GM19324 (cell line): ENCODE results near the gene TMEM191B.
"Not testable (repeated sequence)": the region's sequence is repeated elsewhere in the genome, so short reads cannot be mapped to it uniquely, and the experiment has no call there.

Source experiments
- ATAC-seq: cut with Tn5 transposase; IDR thresholded peaks from one replicate; pipeline ENCODE4 v1.9.1; 2021; ENCODE audit warnings: mild to moderate bottlenecking, moderate library complexity; ENCODE audit not compliant: unreplicated experiment, low FRiP score

The TMEM191B gene

DNA sequence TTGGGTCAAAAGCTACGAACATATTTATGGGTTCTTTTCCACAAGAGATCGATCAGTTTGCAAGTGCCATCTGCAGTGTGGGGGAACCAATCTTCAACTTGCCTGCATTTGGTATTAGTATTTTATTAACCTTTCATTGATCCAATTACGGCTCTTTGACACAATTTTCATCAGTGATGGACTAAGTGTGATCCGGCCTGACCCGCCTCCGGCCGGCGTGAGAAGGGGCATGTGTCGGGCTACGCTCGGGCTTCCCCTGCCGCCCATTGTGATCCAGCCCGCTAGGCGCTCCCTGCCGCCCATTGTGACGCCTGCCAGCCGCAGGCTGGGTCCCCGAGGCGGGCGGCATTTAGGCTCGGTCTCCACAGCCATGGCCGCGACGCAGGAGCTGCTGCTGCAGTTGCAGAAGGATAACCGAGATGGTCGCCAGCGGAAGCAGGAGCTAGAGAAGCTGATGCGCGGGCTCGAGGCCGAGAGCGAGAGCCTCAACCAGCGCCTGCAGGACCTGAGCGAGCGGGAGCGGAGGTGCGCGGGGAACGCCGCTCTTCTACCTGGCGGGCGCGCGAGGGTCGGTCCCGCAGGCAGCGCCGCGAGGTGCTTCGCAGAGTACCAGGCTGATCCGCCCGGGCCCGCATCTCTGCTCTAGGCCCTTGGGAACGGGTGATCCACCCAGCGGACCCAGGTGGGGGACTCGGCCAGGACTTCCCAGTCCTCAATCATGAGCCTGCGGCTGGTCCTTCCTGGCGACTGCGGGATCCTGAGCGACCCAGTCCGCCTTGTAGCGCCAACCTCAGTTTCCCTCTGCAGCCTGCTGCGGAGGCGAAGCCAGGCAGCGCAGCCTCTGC lies at the start of gene TMEM191B:
Gene TMEM191B, plus strand, starts transcription at position 51 of the 845 bp plus-strand sequence. Its CDS starts 179 bp downstream, at position 230.
- ATAC-seq = peak; percentile 54

DNA sequence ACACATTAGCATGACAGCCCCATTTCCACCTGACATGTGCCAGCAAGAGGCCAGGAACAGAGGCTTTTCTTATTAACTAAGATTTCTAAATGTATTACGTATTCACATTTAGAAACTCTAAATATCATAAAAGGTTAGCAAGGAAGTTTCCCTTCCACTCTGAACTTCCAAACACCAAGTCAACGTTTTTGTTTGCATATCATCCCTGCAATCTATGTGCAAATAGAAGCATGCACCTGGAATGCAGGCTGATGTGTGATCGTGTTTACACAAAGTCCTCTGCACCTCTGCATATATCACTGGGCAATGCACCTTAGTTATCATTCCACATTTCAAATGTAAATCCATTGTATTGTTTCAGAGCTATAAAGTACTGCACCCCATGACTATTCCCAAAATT lies 31.4 kb upstream of the TMEM191B start:
- not testable (repeated sequence) for ATAC-seq

DNA sequence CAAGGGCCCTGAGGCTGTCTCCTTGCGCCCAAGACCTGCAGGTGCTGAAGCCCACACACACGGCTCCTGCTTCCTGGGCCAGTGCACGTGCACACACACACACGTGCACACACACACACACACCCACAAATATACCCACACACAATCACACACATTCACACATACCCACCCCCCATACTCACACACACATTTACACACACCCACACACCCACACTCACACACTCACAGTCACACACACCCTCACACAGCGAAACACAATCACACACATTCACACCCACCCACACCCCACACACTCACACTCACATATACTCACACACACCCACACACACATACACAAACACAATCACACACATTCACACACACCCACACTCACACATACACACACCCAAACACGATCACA lies 16.3 kb upstream of the TMEM191B start:
- not testable (repeated sequence) for ATAC-seq

DNA sequence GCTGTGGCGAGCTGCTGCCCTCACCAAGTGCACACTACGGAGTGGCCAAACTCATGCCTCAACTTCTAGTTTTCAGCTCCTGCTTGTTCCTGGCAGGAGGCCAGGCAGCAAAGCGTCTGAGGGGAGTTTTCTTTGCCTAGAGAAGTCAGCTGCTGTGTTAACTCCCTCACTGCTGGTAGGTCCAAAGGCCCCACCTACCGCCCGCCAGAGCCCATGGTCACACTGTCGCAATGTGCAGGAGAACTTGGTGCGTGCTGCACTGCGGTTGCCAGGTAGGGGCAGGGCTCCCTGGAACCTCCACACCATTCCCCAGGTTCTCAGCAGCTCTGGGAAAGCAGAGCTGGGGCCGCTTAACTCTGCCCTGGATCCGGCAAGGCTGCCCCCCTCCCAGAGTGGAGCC lies 15.2 kb upstream of the TMEM191B start:
- ATAC-seq = not testable (repeated sequence)

DNA sequence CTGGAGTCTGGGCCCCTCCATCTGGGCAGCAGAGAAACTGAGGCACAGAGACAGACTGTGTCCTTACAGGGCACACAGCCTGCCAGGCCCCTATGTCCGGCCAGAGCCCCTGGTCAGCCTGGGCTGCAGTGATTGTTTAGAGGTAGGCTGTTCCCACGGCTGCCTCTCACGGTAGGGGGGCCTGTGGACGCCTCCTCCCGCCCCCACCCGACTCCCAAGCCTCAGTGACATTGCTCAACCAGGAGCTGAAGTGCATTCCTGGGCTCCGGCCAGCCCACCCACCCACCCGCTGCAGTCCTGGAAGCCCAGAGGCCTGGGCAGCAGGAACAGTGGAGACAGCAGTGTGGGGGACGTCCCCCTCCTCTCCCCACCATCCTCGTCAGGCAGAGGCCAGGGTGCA lies 14.1 kb upstream of the TMEM191B start:
- not testable (repeated sequence) for ATAC-seq

DNA sequence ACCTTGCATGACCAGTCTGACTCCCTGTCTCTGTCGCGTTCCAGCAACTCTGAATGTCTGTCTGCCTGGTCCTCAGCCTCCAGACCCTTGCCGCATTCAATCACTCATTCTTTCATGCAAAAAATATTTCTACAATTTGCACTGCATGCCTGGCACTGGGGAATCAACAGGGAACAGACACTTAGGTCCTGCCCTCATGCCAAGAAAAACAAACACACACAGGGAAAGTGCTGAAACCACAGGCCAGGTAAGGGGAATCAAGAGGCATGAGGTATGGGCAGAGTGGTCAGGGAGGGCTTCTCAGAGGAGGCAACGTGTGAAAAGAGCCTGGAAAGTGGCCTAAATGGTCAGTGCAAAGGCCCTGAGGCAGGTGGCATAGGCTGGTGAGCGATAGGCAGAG lies 9.5 kb upstream of the TMEM191B start, which contains the start of gene GGTLC3:
Gene GGTLC3, minus strand, starts transcription at position 101 of the 400 bp plus-strand sequence. CDS start 264 bp downstream, outside the sequence.
- ATAC-seq = not testable (repeated sequence)

DNA sequence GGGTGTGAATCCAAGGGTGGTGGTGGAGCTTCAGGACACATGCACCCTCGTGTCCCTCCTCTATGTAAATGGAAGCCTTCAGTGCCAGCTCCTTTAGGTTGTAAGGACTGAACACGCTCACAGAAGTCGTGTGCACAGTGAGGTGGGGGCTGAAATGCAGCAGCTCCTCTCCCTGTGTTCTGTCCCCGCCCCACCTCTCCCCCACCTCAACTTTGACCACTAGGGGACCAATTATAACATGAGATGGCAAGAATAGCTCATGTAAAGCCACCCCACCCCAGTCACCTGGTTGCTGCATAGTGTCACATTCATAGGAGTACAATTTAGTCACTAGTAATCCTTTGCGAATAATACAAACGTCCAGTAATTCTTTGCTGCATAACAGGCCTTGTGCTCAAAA lies 4.8 kb upstream of the TMEM191B start:
- not testable (repeated sequence) for ATAC-seq

DNA sequence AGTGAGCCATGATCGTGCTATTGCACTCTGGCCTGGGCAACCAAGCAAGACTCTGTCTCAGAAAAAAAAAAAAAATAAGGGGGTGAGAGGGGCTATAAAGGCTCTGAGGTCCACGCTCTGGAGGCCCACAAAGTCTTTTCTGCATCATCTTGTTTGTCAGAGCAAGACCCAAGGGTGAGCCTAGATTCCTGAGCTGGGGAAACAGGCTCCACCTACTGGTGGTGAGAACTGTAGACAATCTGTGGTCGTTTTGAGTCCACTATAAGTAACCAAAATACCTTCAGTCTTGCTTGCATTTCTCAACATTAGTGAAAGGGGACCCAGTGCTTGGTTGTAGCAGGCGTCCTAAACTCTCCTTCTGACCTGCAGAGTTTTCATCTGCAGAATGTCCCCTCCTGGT lies 4.3 kb upstream of the TMEM191B start:
- ATAC-seq = not testable (repeated sequence)

DNA sequence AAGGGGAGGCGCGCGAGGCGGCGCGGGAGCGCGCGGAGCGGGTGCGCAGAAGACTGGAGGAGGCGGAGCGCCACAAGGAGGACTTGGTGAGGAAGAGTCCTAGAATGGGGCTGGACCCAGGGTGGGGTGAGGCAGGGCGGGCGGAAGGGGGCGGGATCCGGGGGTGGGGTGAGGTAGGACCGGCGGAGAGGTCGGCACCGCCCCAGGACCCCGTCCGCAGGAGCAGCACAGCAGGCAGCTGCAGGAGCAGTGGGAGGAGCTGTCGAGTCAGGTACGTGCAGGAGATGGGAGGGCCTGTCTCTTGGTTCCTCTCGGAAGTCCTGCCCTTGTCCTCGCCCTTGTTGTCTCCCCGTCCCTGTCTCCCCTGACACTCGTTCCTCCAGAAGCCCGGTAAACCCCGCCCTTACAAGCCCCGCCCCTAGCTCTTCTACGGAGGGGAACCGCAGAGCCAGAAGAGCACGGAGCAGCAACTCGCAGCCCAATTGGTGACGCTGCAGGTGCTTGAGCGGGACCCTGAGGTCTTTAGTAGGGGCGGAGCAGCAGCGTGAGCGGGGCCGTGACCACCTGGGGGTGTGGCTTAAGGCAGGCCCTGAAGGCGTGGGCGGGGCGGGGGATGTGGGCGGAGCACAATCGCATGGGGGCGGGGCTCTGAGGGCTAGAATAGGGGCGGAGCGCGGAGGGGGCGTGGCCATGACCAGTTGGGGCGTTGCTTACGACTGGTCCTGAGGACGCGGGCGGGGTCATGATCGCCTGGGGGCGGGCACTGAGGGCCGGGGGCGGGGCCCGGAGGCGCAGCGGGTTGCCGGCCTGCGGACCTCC lies 1.2 kb downstream of the TMEM191B start:
- ATAC-seq = peak; percentile 80

DNA sequence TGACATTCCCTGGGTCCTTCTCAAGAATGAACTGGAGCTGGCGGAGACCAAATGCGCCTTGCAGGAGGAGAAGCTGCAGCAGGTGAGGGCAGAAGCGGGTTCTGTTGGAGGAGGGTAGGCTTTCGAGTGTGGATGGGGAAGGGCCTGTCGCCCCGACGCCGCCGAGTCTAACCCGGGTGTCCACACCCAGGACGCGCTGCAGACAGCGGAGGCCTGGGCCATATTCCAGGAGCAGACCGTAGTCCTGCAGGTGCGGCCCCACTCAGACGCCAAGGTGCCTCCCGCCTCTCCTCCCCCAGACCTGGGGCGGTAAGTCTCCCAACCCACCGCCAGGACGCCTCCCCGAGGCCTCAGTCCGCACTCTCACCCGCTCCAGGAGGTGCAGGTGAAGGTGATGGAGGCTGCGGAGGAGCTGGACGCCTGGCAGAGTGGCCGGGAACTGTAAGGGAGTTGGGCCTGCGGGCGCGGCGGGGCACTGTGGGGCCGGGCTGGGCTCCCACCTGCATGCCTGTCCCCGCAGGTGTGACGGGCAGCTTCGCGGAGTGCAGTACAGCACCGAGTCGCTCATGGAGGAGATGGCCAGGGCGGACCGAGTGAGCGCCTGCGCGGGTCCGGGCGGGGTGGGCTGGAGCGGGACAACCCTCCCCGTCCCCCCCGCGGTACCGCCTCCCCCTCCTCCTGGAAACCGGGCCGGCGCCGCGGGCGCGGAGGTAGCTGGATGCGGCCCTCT lies 2.0 kb downstream of the TMEM191B start:
- peak; percentile 30 for ATAC-seq

DNA sequence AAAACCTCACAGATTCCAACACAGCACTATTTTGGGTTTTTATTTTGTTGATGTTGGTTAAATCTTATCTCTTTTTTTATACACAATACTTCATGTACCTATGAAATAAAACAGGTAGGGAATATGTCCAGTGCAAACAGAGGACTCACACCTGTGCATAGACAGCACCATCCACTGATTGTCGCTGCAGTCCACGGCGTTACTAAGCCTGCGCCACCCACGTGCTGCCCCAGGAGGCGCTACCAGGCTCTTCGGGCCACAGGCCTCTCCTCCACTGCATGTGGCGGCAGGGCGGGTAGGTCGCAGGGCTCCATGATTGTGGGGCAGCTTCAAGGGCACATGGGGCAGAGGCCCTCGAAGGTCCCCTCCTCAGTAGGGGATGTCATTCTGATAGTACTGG lies 6.0 kb downstream of the TMEM191B start:
- ATAC-seq = not testable (repeated sequence)

DNA sequence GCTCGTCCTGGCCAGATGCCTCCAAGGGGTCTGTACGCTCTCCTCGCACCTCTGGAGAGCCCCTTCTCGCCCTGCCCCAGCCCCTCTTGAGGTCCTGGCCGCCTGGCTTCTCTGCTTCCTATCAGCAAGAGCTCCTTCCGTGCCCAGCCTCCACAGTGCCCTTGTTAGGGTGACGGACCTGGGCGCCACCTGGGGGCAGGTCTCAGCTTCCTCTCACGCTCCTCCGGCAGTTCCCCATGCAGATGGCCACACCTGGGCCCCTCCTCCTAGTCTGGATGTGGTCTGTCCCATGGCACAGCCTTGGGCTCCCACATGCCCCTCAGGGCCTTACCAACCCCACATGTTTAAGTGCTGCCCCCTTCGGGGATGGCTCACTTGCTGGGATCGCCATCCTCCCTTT lies 6.7 kb downstream of the TMEM191B start:
- not testable (repeated sequence) for ATAC-seq

DNA sequence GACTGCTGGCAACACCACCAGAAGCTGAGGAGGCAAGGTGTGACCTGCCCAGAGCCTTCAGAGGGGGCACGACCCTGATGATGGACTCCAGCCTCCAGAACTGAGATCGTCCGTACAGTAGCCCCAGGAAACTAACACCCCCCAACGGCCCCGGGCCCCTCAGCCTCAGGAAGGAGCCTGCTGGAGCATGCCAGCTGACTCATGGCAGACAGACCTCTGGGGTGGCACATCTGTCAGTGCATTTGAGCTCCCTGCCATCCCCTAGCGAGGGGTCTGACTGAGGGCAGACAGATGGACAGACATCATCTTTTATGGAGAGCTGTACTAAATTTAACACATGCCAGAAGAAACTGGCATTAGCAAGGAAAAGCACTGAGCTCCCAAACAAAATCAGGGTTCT lies 12.4 kb downstream of the TMEM191B start:
- not testable (repeated sequence) for ATAC-seq

DNA sequence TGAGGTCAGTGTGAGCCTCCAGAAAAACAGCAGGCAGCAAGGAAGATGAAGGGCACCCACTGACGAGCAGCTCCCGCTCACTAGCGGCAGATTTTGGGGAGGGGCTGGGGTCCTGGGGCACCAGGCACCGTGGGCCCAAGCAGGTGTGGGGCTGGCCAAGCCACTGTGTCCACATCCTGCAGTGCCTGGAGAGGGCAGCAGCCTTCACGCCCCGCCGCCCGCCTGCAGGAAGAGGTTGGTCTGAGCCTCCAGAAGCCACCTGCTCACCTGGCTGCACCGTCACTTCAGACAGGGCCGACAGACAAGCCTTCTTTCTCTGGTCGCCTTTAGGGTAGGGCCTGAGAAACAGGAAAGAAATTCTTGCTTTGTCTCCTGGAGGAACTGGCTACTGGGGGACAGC lies 15.8 kb downstream of the TMEM191B start:
- not testable (repeated sequence) for ATAC-seq

DNA sequence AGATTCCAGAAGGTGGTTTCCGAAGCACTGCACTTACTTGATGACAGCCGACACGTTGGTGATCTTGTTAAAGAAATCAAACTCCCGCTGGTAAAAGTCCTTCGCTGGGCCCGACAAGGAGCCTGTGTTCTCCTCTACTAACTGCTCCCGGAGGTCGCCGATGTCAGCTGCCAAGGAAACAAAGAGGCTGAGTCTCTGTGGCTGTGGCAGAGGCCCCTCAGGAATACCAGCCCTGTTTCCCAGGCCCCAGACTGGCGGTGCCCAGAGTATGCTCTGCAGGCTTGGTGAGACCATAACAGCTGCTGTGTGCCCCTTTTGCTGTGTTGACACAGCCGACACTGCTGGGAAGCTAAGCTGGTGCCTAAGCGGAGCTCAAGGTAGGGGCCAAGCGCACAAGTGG lies 17.0 kb downstream of the TMEM191B start:
- ATAC-seq = not testable (repeated sequence)

DNA sequence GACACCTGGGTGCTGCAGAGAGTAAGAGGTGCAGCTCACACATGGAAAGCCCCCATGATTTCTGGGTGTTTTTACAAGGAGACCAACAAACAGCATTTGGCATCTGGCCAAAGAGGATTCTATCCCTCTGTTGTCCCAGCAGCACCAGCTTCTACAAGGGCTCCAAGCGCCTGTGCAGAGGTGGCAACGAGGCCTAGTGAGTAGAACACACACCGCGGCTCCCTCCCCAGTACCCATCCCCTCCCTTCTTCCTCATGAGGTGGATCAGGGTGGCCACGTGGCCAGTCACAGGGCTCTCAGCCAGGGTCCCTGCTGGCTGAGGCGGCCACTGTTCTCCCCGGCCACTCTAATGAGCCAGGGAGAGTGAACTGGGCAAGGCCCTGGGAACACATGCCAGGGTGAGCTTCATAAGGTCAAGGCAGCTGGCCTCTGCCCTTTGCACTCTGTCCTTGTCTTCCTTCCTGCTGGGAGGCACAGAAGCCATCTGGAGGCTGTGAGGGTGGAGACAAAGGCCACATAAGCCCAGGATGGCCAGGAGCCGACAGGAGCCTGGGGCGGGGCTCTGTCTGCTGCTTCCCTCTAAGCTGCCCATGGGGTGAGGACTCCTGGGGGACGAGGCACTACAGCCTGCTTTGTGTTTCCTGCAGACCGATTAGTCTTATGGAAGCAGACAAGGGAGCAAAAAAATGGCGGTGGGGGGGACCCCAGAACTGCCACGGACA lies 22.0 kb downstream of the TMEM191B start:
- ATAC-seq = not testable (repeated sequence)

DNA sequence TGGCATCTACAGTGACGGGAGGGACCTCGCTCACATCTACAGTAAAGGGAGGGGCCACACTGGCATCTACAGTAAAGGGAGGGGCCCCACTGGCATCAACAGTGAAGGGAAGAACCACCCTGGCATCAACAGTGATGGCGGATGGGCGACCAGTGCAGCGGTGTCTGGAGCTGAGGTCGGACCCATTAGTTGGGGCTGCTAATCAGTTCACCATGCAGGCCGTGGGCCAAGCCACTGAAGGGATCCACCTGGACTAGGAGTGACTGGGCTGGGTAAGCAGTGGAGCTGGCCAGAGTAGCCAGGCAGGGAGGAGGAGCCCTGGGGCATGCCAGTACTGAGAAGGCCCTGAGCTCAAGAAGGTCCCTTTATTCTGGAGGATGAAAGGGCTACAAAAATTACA lies 23.4 kb downstream of the TMEM191B start:
- not testable (repeated sequence) for ATAC-seq

DNA sequence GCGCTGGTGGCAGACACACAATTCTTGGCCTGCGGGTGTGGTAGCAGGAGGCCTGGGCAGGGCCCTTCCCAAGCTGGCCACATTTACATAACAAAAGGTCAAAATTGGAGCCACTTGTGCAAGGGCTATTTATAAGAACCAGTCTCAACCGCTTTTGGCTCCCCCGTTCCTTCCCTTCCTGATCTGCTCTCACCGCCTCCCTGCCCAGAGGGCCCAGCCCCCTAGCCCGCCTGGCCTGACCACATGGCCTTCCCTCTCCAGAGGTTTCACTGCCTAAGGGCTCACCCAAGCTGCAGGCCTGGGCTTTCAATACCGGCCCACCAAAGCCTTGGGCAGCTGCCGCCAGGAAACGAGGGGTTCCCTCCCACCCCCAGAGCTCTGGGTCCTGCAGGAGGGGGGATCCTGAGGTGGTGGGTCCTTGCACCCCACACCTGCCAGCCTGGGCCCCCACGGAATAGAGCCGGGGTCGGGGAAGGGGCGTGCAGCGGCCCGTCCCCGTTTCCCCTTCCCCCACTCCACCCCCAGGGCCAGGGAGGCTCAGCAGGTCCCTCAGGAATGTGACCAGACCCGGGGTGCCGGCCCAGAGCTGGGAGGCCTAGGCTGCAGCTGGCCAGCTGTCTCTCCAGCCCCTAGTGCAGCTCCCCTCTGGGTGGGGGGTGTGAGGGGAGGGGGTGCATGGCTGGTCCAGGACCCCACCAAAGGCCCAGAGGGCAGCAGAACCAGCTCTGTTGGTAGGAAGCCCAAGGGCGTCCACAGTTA lies 25.4 kb downstream of the TMEM191B start:
- ATAC-seq = not testable (repeated sequence)
